OCI-LY3 (cell line): ENCODE measurements around the gene GABRR2.

ENCODE experiments used
- H2AFZ ChIP-seq: fragments of 200-600, 300-600 bp; shearing (Covaris generic); 2 replicates; pipeline ENCODE4 v1.6.0; 2014; ENCODE audit warnings: antibody characterized with exemption, low read depth, low read length
- H3K27ac ChIP-seq: fragments of 200-600, 300-600 bp; sonication (generic); 2 replicates; pipeline ENCODE4 v1.5.1; 2014; ENCODE audit warnings: mild to moderate bottlenecking, low read length, moderate library complexity, mixed read lengths
- H3K27me3 ChIP-seq: fragments of 200-600, 300-600 bp; sonication (generic); 2 replicates; pipeline ENCODE4 v1.6.1; 2014; ENCODE audit warnings: low read depth, low read length, mixed read lengths
- H3K36me3 ChIP-seq: fragments of 200-600, 300-600 bp; sonication (generic); replicated peaks from 2 replicates; pipeline ENCODE3; 2014; ENCODE audit warnings: low read depth, low read length, mixed read lengths
- H3K4me1 ChIP-seq: fragments of 300-600, 200-600 bp; sonication (generic); 2 replicates; pipeline ENCODE4 v1.6.1; 2014; ENCODE audit warnings: low read length, mixed read lengths
- H3K4me2 ChIP-seq: fragments of 200-600, 300-600 bp; sonication (generic); 2 replicates; pipeline ENCODE4 v1.6.1; 2014; ENCODE audit warnings: low read length, mixed read lengths
- H3K4me3 ChIP-seq: fragments of 300-600, 200-600 bp; sonication (generic); 2 replicates; pipeline ENCODE4 v1.5.1; 2014; ENCODE audit warnings: antibody characterized with exemption, mild to moderate bottlenecking, low read length, moderate library complexity
- H3K79me2 ChIP-seq: fragments of 300-600, 200-600 bp; shearing (Covaris generic); 2 replicates; pipeline ENCODE4 v1.6.1; 2014; ENCODE audit warnings: mild to moderate bottlenecking, low read length, mixed read lengths
- H3K9ac ChIP-seq: fragments of 300-600, 200-600 bp; shearing (Covaris generic); 2 replicates; pipeline ENCODE4 v1.6.0; 2014; ENCODE audit warnings: mild to moderate bottlenecking, low read length, moderate library complexity
- H3K9me3 ChIP-seq: fragments of 200-600, 300-600 bp; shearing (Covaris generic); 2 replicates; pipeline ENCODE4 v1.6.1; 2014; ENCODE audit warnings: low read length, mixed read lengths; ENCODE audit not compliant: insufficient read depth
- H4K20me1 ChIP-seq: fragments of 200-600, 300-600 bp; sonication (generic); 2 replicates; pipeline ENCODE4 v1.6.1; 2016; ENCODE audit warnings: low read length, mixed read lengths; ENCODE audit not compliant: insufficient read depth
- CTCF ChIP-seq: fragments of 200-600, 300-600 bp; sonication (generic); IDR thresholded peaks from 2 replicates; pipeline ENCODE4 v1.5.1; 2014; ENCODE audit warnings: antibody characterized with exemption, low read length, low read depth
- EZH2phosphoT487 ChIP-seq: fragments of 200-600 bp; shearing (Covaris generic); IDR thresholded peaks from 2 replicates; pipeline ENCODE4 v1.6.1; 2018; ENCODE audit warnings: antibody characterized with exemption, mixed run types, low read depth

The GABRR2 gene

GRCh38 chr6:89291256-89291819 is 23.8 kb downstream of the GABRR2 start:
- no peaks in the 10 kb centered on the region for H3K9me3 ChIP-seq

GRCh38 chr6:89290401-89291155 is 24.5 kb downstream of the GABRR2 start:
- no peaks in the 10 kb centered on the region for H3K4me1 ChIP-seq
- no peak overlapping the region for H3K9ac ChIP-seq
- H3K79me2 ChIP-seq: no peaks in the 10 kb centered on the region
- H3K9me3 ChIP-seq: no peaks in the 10 kb centered on the region
- H3K4me3 ChIP-seq: no peak overlapping the region
- no peak overlapping the region for H3K4me2 ChIP-seq
- H3K27me3 ChIP-seq: no peaks in the 10 kb centered on the region
- H3K27ac ChIP-seq: no peak overlapping the region
- no peaks in the 10 kb centered on the region for H3K36me3 ChIP-seq
- TF ChIP-seq EZH2phosphoT487 (no peak), CTCF (no peak)
- no peak overlapping the region for H2AFZ ChIP-seq
- no peaks in the 10 kb centered on the region for H4K20me1 ChIP-seq

More at GRCh38 chr6:89291256-89291819, 23.8 kb downstream of the GABRR2 start:
- H3K27me3 ChIP-seq: no peaks in the 10 kb centered on the region
- no peak overlapping the region for H2AFZ ChIP-seq
- TF ChIP-seq CTCF (no peak), EZH2phosphoT487 (no peak)
- no peak overlapping the region for H3K4me3 ChIP-seq
- H3K27ac ChIP-seq: no peak overlapping the region
- H3K4me2 ChIP-seq: no peak overlapping the region
- no peak overlapping the region for H3K9ac ChIP-seq
- H3K79me2 ChIP-seq: no peaks in the 10 kb centered on the region
- H3K36me3 ChIP-seq: no peaks in the 10 kb centered on the region
- no peaks in the 10 kb centered on the region for H3K4me1 ChIP-seq
- no peaks in the 10 kb centered on the region for H4K20me1 ChIP-seq

- Histone ChIP-seq H3K27me3 (no peaks in the 10 kb centered on the region), H3K4me3 (no peak overlapping the region), H3K27ac (no peak overlapping the region), H3K79me2 (no peaks in the 10 kb centered on the region), H3K36me3 (no peaks in the 10 kb centered on the region), H4K20me1 (no peaks in the 10 kb centered on the region), H3K9me3 (no peaks in the 10 kb centered on the region), H3K4me2 (no peak overlapping the region), H3K4me1 (no peaks in the 10 kb centered on the region), H3K9ac (no peak overlapping the region), H2AFZ (no peak overlapping the region)
- no peak for TF ChIP-seq EZH2phosphoT487
- TF ChIP-seq CTCF: no peak
These were observed 25.4 kb downstream of the GABRR2 start for GRCh38 chr6:89289710-89290109.

- no peak overlapping the region for H2AFZ ChIP-seq
- TF ChIP-seq EZH2phosphoT487: no peak
- TF ChIP-seq CTCF: no peak
- no peak overlapping the region for H3K27ac ChIP-seq
- no peaks in the 10 kb centered on the region for H3K36me3 ChIP-seq
- H3K27me3 ChIP-seq: no peaks in the 10 kb centered on the region
- no peaks in the 10 kb centered on the region for H3K4me1 ChIP-seq
- no peaks in the 10 kb centered on the region for H3K79me2 ChIP-seq
- H3K4me3 ChIP-seq: no peak overlapping the region
- H3K9ac ChIP-seq: no peak overlapping the region
- no peaks in the 10 kb centered on the region for H3K9me3 ChIP-seq
- no peak overlapping the region for H3K4me2 ChIP-seq
- H4K20me1 ChIP-seq: no peaks in the 10 kb centered on the region
These were observed 27.6 kb downstream of the GABRR2 start for GRCh38 chr6:89287351-89288028.
